GM06990 (cell line): Measurements from ENCODE around the gene SYN1.
"Not testable (repeated sequence)": the region's sequence is repeated elsewhere in the genome, so short reads cannot be mapped to it uniquely, and the experiment has no call there.

Experiments used
- DNase-seq: peaks from one replicate; pipeline ENCODE4 v3.0.0-alpha.2; 2011; ENCODE audit not compliant: insufficient read length; ENCODE audit errors: extremely low read depth
- H3K27me3 ChIP-seq: replicated peaks from 2 replicates; pipeline ENCODE4 v1.6.0; 2011; ENCODE audit warnings: low read length; ENCODE audit not compliant: control insufficient read depth, insufficient read depth
- H3K36me3 ChIP-seq: 2 replicates; pipeline ENCODE4 v1.5.1; 2011; ENCODE audit warnings: low read length; ENCODE audit not compliant: control insufficient read depth, insufficient read depth
- H3K4me3 ChIP-seq: replicated peaks from 2 replicates; pipeline ENCODE4 v1.5.1; 2011; ENCODE audit warnings: low read depth, mild to moderate bottlenecking, control low read depth, low read length
- CTCF ChIP-seq: IDR thresholded peaks from 2 replicates; pipeline ENCODE4 v1.5.1; 2011; ENCODE audit warnings: low read length, control low read depth, mild to moderate bottlenecking, inconsistent platforms; ENCODE audit not compliant: insufficient read depth, poor library complexity, severe bottlenecking

Gene SYN1

GRCh38 chrX:47619486-47620302 lies at the start of gene SYN1:
Gene SYN1 (minus strand): TSS chrX:47619857. CDS start chrX:47619728, 129 bp downstream.
- Histone ChIP-seq H3K4me3 (peak within 1 kb of the TSS; percentile 56), H3K27me3 (no peaks in the 10 kb centered on the region), H3K36me3 (no peaks in the 10 kb centered on the region)
- TF ChIP-seq CTCF = peak; percentile 29
- peak; percentile 87 for DNase-seq

DNA sequence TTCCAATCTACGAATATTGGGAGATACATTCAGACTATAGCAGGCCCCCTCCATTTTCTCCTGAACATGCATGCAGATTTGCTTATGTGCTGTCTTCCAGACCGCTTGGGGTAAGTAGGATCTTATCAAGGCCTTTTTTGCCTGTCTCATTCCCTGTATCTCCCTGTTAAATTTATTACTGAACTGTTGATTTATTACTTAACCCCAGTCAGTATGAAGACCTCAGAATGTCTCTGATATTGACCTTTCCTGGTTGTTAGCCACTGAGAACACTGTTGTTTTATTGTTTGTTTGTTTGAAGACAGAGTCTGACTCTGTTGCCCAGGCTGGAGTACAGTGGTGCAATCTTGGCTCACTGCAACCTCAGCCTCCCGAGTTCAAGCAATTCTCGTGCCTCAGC lies 46.1 kb upstream of the SYN1 start:
- not testable (repeated sequence) for H3K4me3 ChIP-seq, H3K36me3 ChIP-seq, H3K27me3 ChIP-seq, DNase-seq

DNA sequence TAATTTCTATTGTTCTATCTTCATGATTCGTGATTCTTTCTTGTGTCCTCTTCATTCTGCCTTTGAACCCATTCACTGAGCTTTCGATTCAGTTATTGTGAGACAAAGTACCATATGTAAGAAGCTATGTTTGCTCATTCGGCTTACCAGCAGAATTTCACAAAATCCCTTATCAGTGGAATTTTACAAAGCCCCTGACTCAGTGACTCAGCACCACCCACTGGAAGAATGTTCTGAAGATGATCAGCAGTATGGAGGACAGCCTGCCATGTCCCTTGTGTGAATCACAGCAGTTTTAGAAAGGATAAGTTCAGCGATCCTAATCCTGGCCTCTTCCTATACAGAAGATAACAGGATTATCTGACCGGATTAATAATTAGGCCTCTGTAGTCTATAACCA lies 45.1 kb upstream of the SYN1 start:
- no peaks in the 10 kb centered on the region for H3K27me3 ChIP-seq
- no peak for DNase-seq
- H3K4me3 ChIP-seq = no peak overlapping the region
- TF ChIP-seq CTCF = no peak
- H3K36me3 ChIP-seq = no peaks in the 10 kb centered on the region

GRCh38 chrX:47662144-47662657 lies 42.5 kb upstream of the SYN1 start:
- no peak for DNase-seq
- Histone ChIP-seq H3K36me3 (no peaks in the 10 kb centered on the region; the same call in 1 of the 2 replicates), H3K27me3 (no peaks in the 10 kb centered on the region), H3K4me3 (no peak overlapping the region)
- TF ChIP-seq CTCF = no peak

DNA sequence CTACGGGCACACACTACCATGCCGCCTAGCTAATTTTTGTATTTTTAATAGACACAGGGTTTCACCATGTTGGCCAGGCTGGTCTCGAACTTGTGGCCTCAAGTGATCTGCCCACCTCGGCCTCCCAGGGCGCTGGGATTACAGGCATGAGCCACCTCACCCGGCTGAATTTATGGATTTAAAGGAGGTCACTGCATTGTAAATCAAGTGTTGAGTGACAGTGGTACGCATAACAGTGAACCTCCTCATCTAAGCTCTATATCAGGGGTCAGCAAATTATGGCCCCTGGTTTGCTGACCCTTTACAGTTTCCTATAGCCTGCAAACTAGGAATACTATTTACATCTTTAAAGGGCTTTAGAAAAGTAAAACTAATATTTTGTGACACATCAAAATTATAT lies 41.9 kb upstream of the SYN1 start:
- no peaks in the 10 kb centered on the region for H3K27me3 ChIP-seq
- DNase-seq = no peak
- H3K4me3 ChIP-seq = no peak overlapping the region
- H3K36me3 ChIP-seq = no peaks in the 10 kb centered on the region; the same call in 1 of the 2 replicates
- no peak for TF ChIP-seq CTCF

GRCh38 chrX:47659421-47659726 lies 39.7 kb upstream of the SYN1 start:
- peak overlapping the region; percentile 50 for H3K4me3 ChIP-seq
- DNase-seq = no peak
- TF ChIP-seq CTCF = no peak
- H3K36me3 ChIP-seq = peaks cover 1% of the 10 kb centered on the region; the same call in 1 of the 2 replicates
- no peaks in the 10 kb centered on the region for H3K27me3 ChIP-seq
